CD8-positive, alpha-beta memory T cell (primary cell): Measurements from ENCODE around the gene CTPS2. TPM values are rescaled to one million over a fixed set of nuclear protein-coding genes. Genes with fewer than 3 reads are reported as not detected.

Source experiments
- CTCF ChIA-PET: fragments of 350-600 bp; sonication (Branson Sonifier 250); formaldehyde crosslinking; loops from one replicate; lab custom pipeline; 2021; ENCODE audit warnings: antibody characterized with exemption; lab: Charles Lee
- POLR2A ChIA-PET: fragments of 350-600 bp; sonication (Branson Sonifier 250); formaldehyde crosslinking; loops from one replicate; lab custom pipeline; 2021; ENCODE audit warnings: antibody characterized with exemption; lab: Charles Lee
- DNase-seq, 5 donors: peaks; one replicate each; pipeline versions ENCODE4 v3.0.0 to v3.0.0-alpha.2; 2020 to 2022; ENCODE audit warnings: mixed read lengths in 1 of 5
- H3K27ac ChIP-seq: one replicate; pipeline ENCODE4 v1.7.0; 2013; ENCODE audit warnings: low read depth, mild to moderate bottlenecking, low read length, moderate library complexity
- H3K27me3 ChIP-seq: 2 replicates; pipeline ENCODE4 v1.7.0; 2013; ENCODE audit warnings: low read length, mild to moderate bottlenecking; ENCODE audit not compliant: insufficient read depth, poor library complexity, severe bottlenecking
- H3K36me3 ChIP-seq: 2 replicates; pipeline ENCODE4 v1.7.0; 2013; ENCODE audit warnings: mild to moderate bottlenecking, low read length, moderate library complexity; ENCODE audit not compliant: insufficient read depth
- H3K4me1 ChIP-seq: 2 replicates; pipeline ENCODE4 v1.7.0; 2013; ENCODE audit warnings: mild to moderate bottlenecking, low read length, moderate library complexity; ENCODE audit not compliant: insufficient read depth
- H3K4me3 ChIP-seq: 2 replicates; pipeline ENCODE4 v1.7.0; 2013; ENCODE audit warnings: mild to moderate bottlenecking, low read length
- H3K9me3 ChIP-seq: 2 replicates; pipeline ENCODE4 v1.7.0; 2013; ENCODE audit warnings: mild to moderate bottlenecking, low read length
- H3K27ac Mint-ChIP-seq, 8 donors: one replicate each; pipeline ENCODE4 v1.8.0; 2020 to 2021; ENCODE audit warnings: mixed read lengths in 8 of 8, mild to moderate bottlenecking in 6 of 8, inconsistent platforms in 3 of 8, moderate library complexity in 3 of 8
- H3K27me3 Mint-ChIP-seq, 2 donors: one replicate each; pipeline ENCODE4 v1.8.0; 2020 to 2021; ENCODE audit warnings: mixed read lengths in 2 of 2, mild to moderate bottlenecking in 1 of 2, moderate library complexity in 1 of 2
- H3K36me3 Mint-ChIP-seq, 3 donors: one replicate each; pipeline ENCODE4 v1.8.0; 2020 to 2021; ENCODE audit warnings: mixed read lengths in 3 of 3, inconsistent platforms in 1 of 3, mild to moderate bottlenecking in 1 of 3
- H3K4me1 Mint-ChIP-seq, 3 donors: one replicate each; pipeline ENCODE4 v1.8.0; 2020 to 2021; ENCODE audit warnings: mixed read lengths in 3 of 3, inconsistent platforms in 1 of 3, mild to moderate bottlenecking in 1 of 3
- H3K4me3 Mint-ChIP-seq, 7 donors: one replicate each; pipeline ENCODE4 v1.8.0; 2020 to 2021; ENCODE audit warnings: mixed read lengths in 7 of 7, mild to moderate bottlenecking in 6 of 7, moderate library complexity in 4 of 7, inconsistent platforms in 2 of 7
- H3K9me3 Mint-ChIP-seq, 5 donors: one replicate each; pipeline ENCODE4 v1.8.0; 2020 to 2022; ENCODE audit warnings: mixed read lengths in 5 of 5, mild to moderate bottlenecking in 3 of 5, moderate library complexity in 2 of 5, inconsistent platforms in 1 of 5
- polyA plus RNA-seq: library from polyadenylated mRNA; unstranded; fragments of 300-500 nt; fragmentation: Illumina TruSeq; gene quantifications from one replicate; pipeline ENCODE4 v1.2.3, GENCODE V29; 2021
- total RNA-seq, 2 experiments: library from RNA; stranded (reverse); gene quantifications; one replicate each; pipeline ENCODE4 v1.2.3, GENCODE V29; 2021

CTPS2 gene
- total and polyA plus RNA-seq, 3 experiments from 2014 or later, result 3.1 to 5.7 (median 5.2) TPM

DNA sequence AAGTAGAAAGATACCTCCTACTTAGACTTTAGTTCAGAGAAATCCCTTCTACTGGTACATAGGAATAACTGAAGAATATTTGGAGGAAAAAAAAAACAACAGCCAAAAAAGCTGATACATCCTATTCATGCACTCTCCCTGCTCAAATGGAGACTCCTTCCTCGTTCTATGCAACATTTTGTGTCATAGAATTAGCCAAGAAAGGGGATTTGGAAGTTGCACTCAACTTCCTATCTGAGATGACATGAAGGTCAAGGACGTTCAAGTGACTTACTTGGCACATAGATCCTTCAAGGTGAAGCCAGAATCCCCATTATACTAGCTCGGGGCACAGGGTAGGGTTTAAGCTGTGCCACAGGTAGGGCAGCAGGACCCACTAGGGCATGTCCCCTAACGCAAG is 118.7 kb downstream of the CTPS2 start:
- no peak overlapping the region for H3K4me3 Mint-ChIP-seq
- H3K9me3 Mint-ChIP-seq, result no peaks in the 10 kb centered on the region
- H3K27ac Mint-ChIP-seq, result peak overlapping the region in 3 of 8 donors; percentile 10 to 53 (median 32)

DNA sequence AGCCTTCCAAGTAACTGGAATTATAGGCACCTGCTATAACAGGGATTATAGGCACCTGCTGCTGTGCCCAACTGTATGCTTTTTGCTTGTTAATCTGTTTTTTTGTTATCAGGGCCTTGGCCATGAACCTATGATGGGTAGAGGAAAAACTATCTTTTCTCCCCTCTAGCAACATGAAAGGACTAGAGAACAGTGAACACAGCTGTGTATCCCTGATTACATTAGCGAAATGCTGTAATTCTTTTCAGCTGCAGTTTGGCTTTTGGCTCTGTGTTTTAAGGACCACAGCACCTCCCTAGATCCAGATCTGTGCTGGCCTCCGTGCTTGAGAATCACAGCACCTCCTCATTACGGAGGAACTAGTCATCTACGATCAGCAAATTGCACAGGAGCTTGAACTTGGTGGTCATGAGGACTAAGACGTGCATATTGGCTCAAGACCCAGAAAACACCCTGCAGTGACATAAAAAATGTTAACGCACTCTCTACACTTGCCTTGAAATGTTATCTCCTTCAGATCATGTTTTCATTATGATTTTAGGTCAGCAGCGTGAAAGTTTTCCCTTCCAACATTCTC is 120.2 kb downstream of the CTPS2 start:
- Histone ChIP-seq H3K27me3 (no peaks in the 10 kb centered on the region), H3K9me3 (no peaks in the 10 kb centered on the region), H3K4me1 (no peaks in the 10 kb centered on the region), H3K27ac (no peak overlapping the region), H3K4me3 (no peak overlapping the region), H3K36me3 (no peaks in the 10 kb centered on the region)
- Mint-ChIP-seq H3K4me1 (peaks cover 0 to 5% (median 5%) of the 10 kb centered on the region in 3 donors), H3K9me3 (no peaks in the 10 kb centered on the region), H3K4me3 (no peak overlapping the region), H3K36me3 (peaks cover 10 to 30% (median 10%) of the 10 kb centered on the region in 3 donors), H3K27ac (no peak overlapping the region), H3K27me3 (no peaks in the 10 kb centered on the region)
- CTCF ChIA-PET, result no interaction called here
- POLR2A ChIA-PET, result no interaction called here
- no peak for DNase-seq

More for the DNA sequence above, 118.7 kb downstream of the CTPS2 start:
- H3K27me3 ChIP-seq, result no peaks in the 10 kb centered on the region
- no peaks in the 10 kb centered on the region for H3K36me3 ChIP-seq
- no peak for DNase-seq
- Mint-ChIP-seq H3K27me3 (peaks cover 0 to 3% of the 10 kb centered on the region in 2 donors), H3K4me1 (peaks cover 0 to 5% (median 5%) of the 10 kb centered on the region in 3 donors), H3K36me3 (peaks cover 5 to 22% (median 11%) of the 10 kb centered on the region in 3 donors)
- H3K4me3 ChIP-seq, result no peak overlapping the region
- POLR2A ChIA-PET, result no interaction called here
- no peaks in the 10 kb centered on the region for H3K9me3 ChIP-seq
- H3K4me1 ChIP-seq, result no peaks in the 10 kb centered on the region
- CTCF ChIA-PET, result no interaction called here
- H3K27ac ChIP-seq, result no peak overlapping the region

DNA sequence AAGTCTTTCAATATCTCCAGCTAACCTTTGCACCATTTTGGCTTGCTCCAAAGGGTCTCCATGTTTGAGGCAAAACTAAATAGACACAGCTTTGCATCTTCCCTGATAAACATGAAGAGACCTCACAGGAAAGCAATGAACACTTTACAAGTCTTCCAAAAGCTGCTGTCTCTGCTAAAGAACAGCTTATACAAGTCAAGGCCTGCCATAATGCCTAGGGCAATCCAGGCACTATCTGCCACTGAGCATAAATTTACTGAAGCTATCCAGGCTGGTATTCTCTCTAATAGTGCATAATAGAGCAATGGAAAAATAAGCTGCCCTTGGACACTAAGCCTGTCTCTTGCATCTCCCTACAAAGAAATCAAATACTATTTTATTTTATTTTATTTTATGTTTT is 122.6 kb downstream of the CTPS2 start:
- H3K4me3 ChIP-seq, result no peak overlapping the region
- no peaks in the 10 kb centered on the region for H3K9me3 ChIP-seq
- no peaks in the 10 kb centered on the region for H3K36me3 ChIP-seq
- no peaks in the 10 kb centered on the region for H3K27me3 ChIP-seq
- Mint-ChIP-seq H3K4me3 (no peak overlapping the region), H3K27me3 (peaks cover 0 to 1% of the 10 kb centered on the region in 2 donors), H3K4me1 (peaks cover 0 to 5% (median 5%) of the 10 kb centered on the region in 3 donors), H3K9me3 (no peaks in the 10 kb centered on the region), H3K27ac (no peak overlapping the region), H3K36me3 (peaks cover 10 to 30% (median 10%) of the 10 kb centered on the region in 3 donors)
- DNase-seq, result no peak
- ChIA-PET CTCF (no interaction called here), POLR2A (interaction anchor here (0.5 kb wide), 1 partner anchor 456 kb away, joined by 3 read pairs; no protein-coding TSS in a partner anchor)
- no peak overlapping the region for H3K27ac ChIP-seq
- no peaks in the 10 kb centered on the region for H3K4me1 ChIP-seq

DNA sequence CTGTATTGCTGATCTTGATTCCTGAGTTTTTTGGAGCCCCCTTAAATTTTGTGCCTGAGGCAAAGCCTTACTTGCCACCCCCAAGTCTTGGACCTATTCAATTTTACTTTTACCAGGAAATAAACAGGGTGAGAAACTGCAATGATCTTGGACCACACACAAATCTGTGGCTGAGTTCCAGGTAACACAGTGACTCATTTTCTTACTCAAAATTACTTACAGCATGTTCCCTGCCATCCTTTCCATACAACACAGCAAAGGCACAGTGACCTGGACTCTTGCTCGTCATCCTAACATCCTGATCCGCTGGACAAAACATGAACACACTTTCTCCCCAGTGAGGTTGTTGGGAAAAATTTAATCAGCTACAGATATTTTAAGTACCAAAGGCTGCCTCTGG is 123.3 kb downstream of the CTPS2 start:
- CTCF ChIA-PET, result no interaction called here
- Mint-ChIP-seq H3K4me3 (no peak overlapping the region), H3K27ac (no peak overlapping the region), H3K27me3 (peaks cover 0 to 1% of the 10 kb centered on the region in 2 donors), H3K9me3 (no peaks in the 10 kb centered on the region), H3K4me1 (peaks cover 0 to 4% (median 3%) of the 10 kb centered on the region in 3 donors), H3K36me3 (peaks cover 10 to 30% (median 10%) of the 10 kb centered on the region in 3 donors)
- no peak for DNase-seq
- Histone ChIP-seq H3K4me3 (no peak overlapping the region), H3K4me1 (no peaks in the 10 kb centered on the region), H3K27me3 (no peaks in the 10 kb centered on the region), H3K9me3 (no peaks in the 10 kb centered on the region), H3K27ac (no peak overlapping the region), H3K36me3 (no peaks in the 10 kb centered on the region)
- POLR2A ChIA-PET, result no interaction called here

DNA sequence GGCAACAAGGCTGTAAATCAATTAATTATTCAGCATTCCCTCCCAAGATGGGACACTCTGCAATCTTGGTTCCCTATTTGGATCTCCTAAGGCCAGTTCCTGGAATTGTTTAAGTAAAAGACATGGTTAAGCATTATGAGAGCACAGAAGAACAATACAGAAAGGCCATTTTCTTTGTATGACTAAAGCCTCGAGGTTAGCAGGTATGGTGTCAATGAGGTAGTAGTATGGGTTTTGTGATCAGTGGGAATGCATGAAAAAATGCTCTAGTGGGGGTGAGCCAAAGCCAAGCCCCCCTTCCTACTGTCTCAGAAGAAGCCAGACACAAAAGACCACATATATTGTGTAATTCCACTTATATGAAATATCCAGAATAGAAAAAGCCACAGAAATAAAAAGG is 124.2 kb downstream of the CTPS2 start:
- Mint-ChIP-seq H3K9me3 (peaks cover 0 to 3% (median 2%) of the 10 kb centered on the region in 5 donors), H3K27me3 (peaks cover 0 to 1% of the 10 kb centered on the region in 2 donors), H3K4me3 (no peak overlapping the region), H3K27ac (no peak overlapping the region), H3K4me1 (no peaks in the 10 kb centered on the region), H3K36me3 (peaks cover 10 to 30% (median 10%) of the 10 kb centered on the region in 3 donors)
- Histone ChIP-seq H3K36me3 (no peaks in the 10 kb centered on the region), H3K4me1 (no peaks in the 10 kb centered on the region), H3K4me3 (no peak overlapping the region), H3K27me3 (no peaks in the 10 kb centered on the region), H3K27ac (no peak overlapping the region), H3K9me3 (no peaks in the 10 kb centered on the region)
- ChIA-PET CTCF (no interaction called here), POLR2A (no interaction called here)
- DNase-seq, result no peak

DNA sequence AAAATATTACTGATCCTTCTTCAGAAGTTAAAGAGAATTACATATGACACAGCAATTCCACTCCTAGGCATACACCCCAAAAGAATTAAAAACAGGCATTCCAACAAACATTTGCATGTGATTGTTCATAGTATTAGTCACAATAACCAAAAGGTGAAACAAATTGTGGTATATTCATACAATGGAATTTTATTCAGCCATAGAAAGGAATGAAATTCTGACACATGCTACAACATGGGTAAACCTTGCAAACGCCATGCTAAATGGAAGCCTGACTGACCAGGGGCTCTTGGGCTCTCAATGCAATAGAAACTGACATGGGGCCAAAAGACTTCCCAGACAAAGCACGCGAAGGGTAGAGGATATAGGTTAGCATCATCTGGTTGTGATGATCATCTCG is 124.6 kb downstream of the CTPS2 start:
- Histone ChIP-seq H3K9me3 (no peaks in the 10 kb centered on the region), H3K36me3 (no peaks in the 10 kb centered on the region), H3K4me3 (no peak overlapping the region), H3K4me1 (no peaks in the 10 kb centered on the region), H3K27me3 (no peaks in the 10 kb centered on the region), H3K27ac (no peak overlapping the region)
- POLR2A ChIA-PET, result no interaction called here
- CTCF ChIA-PET, result no interaction called here
- Mint-ChIP-seq H3K4me3 (no peak overlapping the region), H3K9me3 (peaks cover 0 to 4% (median 2%) of the 10 kb centered on the region in 5 donors), H3K36me3 (peaks cover 10 to 30% (median 10%) of the 10 kb centered on the region in 3 donors), H3K27ac (no peak overlapping the region), H3K27me3 (peaks cover 0 to 1% of the 10 kb centered on the region in 2 donors), H3K4me1 (no peaks in the 10 kb centered on the region)
- no peak for DNase-seq

DNA sequence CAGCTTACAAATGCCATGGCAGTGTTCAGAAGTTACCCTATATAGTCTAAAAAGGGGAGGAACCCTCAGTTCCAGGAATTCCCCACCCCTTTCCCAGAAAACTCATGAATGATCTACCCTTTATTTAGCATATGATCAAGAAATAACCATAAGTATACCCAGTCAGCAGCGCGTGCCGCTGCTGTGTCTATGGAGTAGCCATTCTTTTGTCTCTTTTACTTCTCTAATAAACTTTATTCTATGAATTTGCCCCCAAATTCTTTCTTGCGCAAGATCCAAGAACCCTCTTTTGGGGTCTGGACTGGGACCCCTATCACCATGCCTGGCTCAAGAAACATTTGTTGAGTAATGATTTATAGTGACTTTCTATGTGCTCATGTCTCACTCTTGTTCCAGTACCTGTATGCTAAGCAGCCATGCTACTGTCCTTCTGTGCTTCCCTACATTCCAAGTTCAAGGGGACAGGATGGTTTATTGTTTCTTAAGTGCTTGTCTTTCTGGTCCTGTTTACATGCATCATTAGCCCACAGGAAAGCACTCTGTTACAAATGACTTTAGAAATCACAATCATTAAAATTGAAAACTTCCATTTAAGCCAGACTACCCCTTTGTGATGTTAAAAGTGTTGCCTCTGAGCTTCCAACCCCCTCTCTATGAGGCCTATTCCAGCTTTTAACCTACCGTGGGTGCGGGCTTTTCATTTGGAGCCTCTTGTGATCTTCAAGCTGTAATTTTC is 125.9 kb downstream of the CTPS2 start:
- CTCF ChIA-PET, result no interaction called here
- Mint-ChIP-seq H3K4me3 (no peak overlapping the region), H3K27ac (no peak overlapping the region), H3K4me1 (no peaks in the 10 kb centered on the region), H3K27me3 (peaks cover 0 to 1% of the 10 kb centered on the region in 2 donors), H3K36me3 (peaks cover 6 to 25% (median 10%) of the 10 kb centered on the region in 3 donors), H3K9me3 (peaks cover 0 to 7% (median 3%) of the 10 kb centered on the region in 5 donors)
- no peak overlapping the region for H3K4me3 ChIP-seq
- no peaks in the 10 kb centered on the region for H3K36me3 ChIP-seq
- DNase-seq, result no peak
- H3K9me3 ChIP-seq, result no peaks in the 10 kb centered on the region
- POLR2A ChIA-PET, result no interaction called here
- no peaks in the 10 kb centered on the region for H3K4me1 ChIP-seq
- no peaks in the 10 kb centered on the region for H3K27me3 ChIP-seq
- no peak overlapping the region for H3K27ac ChIP-seq
